Measurements from ENCODE around the gene LAMA3.

Gene LAMA3

DNA sequence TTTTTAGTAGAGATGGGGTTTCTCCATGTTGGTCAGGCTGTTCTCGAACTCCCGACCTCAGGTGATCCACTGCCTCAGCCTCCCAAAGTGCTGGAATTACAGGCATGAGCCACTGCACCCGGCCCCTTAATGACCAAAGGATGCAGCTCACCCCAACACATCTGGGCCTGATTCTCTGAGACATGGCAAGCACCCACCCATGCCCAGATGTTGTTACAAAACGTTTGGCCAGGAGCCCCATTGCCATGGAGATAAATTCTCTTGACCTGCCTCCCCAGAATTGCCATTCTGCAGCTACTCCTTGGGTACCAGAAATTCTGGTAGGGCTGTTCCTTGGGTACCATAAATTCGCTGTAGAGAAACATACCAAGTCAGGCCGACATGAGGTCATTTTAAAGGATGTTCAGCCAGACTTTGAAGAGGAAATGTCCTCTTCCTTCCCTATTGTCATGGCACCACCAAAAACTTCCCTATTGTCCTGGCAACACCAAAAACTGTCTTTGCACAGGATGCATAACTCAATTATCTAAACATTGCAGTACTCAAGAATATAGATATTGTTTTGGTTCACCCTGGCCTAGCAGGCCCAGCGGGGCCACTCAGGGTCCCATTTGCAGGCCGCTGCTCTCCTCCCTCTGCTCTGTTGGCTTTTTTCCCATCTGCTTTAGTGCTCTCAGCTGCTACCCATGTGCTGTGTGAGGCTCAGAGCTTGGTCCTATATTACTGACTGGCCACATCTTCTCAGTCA, 164.4 kb downstream of the LAMA3 start:
- DNase-seq (ENCODE audit: low spot score): no peak

DNA sequence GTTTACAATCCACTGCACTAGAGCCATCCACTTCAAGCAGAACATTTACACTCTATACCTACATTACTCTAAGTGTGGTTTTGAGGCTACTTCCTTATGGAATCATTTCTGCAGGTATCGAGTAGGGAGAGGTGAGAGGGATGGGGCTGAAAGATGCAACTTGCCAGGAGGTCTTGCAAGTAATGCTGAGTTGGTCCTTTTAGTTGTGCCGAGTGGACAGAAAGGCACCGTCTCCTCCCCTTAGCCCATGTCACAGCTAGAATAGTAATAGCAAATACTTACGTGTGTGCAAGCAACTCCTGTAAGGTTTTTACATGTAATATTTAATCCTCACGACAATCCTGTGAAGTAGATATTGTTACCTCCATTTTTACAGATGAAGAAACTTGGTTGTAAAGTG, 166.5 kb downstream of the LAMA3 start:
- no peak for DNase-seq (ENCODE audit: low spot score)

DNA sequence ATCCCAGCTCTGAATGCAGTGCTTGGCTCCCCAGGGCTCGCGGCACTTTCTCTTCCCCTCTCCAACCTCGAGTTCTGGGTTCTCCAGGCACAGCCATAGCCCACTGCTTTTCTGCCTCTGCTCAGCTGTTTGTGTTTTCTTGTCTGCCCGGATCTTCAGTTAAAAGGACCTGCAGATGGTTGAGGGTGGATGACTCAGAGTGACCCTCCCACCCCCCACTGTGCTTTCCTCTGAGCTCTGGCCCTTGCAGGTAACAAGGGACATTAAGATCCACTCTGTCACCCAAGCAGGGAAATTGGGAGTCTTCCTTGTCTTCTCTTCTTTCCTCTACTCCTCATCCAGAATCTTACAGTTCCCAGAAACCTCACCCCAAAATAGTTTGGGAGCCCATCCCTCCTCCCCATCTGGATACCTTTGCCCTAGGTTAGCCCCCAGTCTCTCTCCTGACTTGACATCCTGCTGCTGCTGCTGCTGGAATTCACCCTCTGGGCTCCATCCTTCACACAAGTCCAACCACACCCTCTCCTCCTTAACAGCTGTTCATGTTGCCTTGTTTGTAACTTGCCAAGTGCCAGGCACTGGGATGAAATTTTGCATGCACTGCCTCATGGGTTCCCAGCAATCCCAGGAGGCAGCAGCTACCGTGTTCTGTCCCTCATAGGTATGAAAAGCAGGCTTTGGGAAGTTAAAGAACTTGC, 167.4 kb downstream of the LAMA3 start:
- DNase-seq (ENCODE audit: low spot score): no peak

DNA sequence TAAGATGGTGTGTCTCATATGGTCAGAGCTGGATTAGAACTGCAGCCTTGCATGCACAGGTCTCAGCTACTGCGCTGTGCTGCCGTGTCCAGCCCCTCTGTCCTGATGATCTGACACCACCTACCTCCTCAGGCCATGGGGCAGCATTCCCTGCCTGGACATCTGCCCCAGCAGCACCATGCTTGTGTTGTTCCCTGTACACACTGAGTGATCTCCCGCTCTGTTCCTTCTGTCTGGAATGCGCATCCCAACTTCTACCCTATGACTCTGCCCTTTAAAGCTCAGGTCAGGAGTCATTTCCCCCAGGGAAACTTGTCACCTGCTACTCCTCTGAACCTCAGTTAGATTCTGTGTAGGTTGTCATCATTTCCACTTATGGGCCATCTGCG, 167.9 kb downstream of the LAMA3 start:
- no peak for DNase-seq (ENCODE audit: low spot score)

DNA sequence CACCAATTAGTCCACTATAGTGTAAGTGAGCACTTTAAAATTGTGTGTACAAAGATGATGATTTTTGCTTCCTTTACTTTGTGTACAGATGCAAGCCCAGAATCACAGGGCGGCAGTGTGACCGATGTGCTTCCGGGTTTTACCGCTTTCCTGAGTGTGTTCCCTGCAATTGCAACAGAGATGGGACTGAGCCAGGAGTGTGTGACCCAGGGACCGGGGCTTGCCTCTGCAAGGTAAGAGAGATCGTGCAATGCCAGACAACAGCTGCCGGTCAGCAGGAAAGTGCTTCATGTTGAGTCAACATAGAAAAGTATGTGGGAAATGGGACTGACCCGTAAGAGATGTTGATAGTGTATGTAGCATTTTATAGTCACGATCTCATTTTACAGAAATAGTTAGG, 168.5 kb downstream of the LAMA3 start:
- no peak for DNase-seq (ENCODE audit: low spot score)

DNA sequence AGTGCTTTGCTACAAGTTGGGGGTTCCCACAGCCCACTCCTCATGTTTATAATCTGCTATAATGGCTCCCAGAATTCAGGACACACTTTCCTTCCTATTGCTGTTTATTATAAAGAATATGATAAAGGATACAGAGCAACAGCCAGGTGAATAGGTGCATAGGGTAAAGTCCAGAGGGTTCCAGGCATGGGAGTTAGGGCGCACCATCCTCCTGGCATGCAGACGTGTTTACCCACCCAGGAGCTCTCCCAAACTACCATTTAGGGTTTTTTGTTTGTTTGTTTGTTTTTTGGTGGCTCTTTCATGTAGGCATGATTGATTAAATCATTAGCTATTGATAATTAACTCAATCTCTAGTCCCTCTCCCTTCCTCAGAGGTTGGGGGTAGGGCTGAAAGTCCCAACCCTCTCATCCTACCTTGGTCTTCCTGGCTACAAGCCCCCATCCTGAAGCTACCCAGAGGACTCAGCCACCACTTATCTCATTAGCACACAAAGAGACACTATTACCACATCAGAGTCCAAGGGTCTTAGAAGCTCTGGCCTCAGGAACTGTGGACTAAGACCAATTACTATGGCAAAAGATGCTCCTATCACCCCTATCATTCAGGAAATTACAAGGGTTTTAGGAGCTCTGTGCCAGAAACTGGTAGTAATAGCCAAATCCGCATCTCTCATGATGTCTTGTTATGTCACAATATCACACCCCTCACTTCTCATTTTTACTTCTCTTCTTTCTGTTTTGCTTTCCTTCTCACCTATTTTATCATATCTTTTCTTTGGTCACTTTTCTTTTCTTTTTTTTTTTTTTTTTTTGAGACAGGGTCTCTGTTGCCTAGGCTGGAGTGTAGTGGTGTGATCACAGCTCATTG, 170.4 kb downstream of the LAMA3 start:
- DNase-seq (ENCODE audit: low spot score): no peak

DNA sequence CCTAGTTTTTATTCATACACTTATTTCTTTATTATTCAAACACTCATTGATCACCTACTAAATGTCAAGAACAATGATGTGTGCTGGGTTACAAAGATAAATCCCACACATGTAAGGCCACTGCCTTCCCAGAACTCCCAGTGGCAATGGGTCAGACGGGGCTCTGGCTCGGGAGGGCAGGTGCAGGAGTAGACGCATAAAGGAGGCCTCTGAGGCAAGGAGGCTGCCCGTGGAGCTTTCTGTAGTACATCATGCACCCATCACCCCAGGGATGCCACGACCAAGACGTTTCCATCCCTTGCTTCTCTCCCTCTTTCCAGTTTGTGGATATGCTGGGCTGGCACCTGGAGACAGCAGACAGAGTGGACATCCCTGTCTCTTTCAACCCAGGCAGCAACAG, 172.1 kb downstream of the LAMA3 start:
- no peak for DNase-seq (ENCODE audit: low spot score)

DNA sequence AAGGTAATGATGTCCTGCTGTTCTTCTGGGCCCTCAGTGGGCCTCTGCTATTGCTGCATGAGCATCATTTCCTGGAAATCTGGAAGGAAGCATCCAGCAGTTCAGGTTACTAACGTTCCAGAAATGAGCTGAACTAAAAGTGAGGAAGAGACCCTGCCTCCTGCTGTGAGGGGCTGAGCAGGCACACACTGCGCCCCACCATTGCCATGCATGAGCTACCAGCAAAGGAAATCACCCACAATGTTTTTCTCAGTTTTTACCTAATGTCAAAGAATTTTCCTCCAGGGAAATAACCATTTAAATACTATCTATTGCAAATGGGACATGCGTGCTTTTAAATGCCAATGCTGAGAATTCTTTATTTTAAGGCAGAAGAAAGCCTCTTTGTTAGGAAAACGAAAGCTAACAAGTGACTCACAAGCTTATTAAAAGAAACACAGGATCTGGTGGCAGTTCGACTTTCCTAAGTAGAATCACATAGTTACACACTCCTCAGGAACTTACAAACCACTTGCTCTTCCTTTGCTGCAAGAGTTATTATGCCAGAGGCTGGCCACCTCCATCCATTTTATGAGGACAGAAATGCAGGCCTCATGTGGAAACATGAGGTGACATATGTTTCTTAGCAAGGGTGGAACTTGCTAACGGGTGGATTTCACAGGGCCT, 172.7 kb downstream of the LAMA3 start:
- no peak for DNase-seq (ENCODE audit: low spot score)

DNA sequence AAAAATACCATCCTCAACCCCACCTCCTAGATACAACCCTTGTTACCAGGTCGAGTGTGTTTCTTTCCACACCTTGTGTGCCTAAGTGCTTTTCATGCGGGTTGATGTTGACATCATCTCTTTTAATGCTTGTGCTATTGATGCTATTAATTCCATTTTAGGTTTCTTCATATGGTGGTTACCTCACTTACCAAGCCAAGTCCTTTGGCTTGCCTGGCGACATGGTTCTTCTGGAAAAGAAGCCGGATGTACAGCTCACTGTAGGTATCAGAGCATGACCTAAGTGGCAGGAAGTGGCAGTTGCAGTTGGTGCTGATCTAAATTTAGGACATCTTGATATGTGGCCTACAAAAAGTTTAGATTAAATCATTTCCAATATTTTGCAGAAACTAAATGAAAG, 175.4 kb downstream of the LAMA3 start:
- peak; percentile 63 for DNase-seq (ENCODE audit: low spot score)

DNA sequence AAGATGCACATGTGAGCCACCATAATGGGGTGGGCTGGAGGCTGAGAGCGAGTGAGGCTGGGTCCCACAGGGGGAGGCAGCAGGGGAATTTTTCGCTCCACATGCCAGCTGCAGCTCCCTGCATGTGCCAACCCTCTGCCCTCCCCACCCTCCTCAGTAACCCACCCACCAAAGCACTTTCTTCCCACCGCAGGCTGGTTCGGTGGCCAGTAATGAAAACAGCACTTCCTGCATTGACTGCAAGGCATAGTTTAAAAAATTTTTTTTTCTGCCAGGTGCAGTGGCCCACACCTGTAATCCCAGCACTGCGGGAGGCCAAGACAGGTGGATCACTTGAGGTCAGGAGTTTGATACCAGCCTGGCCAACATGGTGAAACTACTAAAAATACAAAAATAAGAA, 177.8 kb downstream of the LAMA3 start:
- DNase-seq (ENCODE audit: low spot score): no peak

DNA sequence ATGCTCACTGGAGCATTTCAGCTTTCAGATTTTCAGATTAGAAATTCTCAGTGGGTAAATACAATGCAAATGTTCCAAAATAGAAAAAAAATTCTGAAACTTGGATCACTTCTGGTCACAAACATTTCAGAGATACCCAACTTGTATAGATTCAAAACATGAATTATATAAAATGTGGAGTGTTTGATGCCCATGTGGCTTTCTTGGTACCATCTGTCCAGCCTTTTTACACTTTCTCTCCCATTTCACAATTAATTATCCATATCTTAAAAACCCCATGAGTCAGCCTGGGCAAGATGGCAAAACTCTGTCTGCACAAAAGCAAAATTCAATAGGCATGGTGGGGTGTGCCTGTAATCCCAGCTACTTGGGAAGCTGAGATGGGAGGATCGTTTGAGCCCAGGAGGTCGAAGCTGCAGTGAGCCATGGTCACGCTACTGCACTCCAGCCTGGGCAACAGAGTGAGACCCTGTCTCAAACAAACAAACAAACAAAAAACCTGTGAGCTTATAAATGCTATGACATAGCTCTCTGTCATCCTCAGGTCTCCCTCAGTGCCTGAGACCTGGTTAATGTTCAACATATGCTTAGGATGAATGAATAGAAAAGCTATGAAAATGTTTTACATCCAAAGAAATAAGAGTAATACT, 179.0 kb downstream of the LAMA3 start:
- no peak for DNase-seq (ENCODE audit: low spot score)

DNA sequence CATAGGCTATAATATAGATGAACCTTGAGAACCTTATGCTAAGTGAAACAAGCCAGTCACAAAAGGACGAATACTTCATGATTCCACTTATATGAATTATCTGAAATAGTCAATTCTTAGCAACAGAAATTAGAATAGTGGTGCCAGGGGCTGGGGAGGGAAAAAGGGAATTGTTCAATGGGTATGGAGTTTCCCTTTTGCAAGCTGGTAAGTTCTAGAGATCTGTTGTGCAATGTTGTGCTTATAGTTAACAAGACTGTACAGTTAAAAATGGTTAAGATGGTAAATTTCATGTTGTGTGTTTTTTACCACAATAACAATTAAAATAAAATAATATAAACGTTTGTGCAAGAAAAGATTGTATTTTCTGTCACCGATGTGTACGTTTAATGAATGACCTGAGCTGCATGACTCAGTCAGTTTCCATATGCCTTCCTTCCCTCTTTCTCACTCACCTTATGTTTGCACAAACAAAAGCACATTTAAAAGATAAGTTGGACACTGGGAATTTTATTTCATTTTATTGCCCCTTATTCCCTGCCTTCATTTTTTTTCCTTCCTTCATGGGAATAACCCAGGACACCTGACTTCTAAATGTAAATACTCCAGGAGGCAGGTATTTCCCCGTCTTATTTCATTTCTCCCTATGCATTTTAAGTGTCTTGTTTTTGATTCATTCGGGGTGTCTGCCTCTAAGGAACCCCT, 181.6 kb downstream of the LAMA3 start:
- DNase-seq (ENCODE audit: low spot score): no peak

DNA sequence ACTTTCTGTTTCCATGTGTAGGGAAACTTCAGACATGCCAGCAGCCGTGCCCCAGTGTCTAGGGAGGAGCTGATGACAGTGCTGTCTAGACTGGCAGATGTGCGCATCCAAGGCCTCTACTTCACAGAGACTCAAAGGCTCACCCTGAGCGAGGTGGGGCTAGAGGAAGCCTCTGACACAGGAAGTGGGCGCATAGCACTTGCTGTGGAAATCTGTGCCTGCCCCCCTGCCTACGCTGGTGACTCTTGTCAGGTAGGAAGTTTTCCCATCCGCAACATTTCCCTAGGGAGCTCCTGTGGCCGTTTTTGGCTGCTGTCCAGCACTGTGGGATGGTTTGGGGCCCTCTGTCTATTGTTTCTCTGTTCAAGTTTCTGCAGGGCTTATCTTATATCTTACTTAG, 182.2 kb downstream of the LAMA3 start:
- DNase-seq (ENCODE audit: low spot score): peak; percentile 76

DNA sequence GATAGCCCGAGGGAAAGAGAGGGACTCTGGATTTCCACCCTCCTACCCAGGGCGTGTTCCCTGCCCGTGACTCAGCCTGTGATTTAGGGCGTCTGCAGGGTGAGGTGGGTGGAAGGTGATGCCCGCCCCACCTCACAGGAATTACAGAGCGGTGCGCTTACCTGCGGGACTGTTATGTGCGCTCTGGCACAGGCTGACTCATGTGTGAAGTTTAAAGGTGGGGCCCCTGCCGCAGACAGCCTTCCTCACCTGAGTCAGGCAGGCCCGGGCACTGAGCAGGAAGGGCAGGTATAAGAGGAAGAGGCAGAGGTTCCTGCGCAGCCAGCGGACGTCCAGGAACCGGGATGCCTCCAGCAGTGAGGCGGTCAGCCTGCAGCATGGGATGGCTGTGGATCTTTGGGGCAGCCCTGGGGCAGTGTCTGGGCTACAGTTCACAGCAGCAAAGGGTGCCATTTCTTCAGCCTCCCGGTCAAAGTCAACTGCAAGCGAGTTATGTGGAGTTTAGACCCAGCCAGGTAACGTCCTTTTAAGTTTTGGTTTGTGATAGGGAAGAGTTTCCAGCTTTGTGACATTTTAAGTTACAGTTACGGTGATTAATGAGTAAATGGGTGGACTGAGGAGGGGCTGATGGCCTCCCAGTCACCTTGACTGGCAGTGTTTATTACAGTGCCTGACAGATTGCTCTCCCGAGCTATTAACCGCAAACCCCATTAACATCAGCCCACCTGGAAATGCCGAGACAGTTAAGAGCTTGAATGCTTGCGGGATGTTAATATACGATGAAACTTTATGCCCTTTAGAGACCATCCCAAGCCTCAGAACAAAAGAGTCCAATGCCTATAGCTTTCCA, 183.7 kb downstream of the LAMA3 start:
- DNase-seq (ENCODE audit: low spot score): peak; percentile 69

DNA sequence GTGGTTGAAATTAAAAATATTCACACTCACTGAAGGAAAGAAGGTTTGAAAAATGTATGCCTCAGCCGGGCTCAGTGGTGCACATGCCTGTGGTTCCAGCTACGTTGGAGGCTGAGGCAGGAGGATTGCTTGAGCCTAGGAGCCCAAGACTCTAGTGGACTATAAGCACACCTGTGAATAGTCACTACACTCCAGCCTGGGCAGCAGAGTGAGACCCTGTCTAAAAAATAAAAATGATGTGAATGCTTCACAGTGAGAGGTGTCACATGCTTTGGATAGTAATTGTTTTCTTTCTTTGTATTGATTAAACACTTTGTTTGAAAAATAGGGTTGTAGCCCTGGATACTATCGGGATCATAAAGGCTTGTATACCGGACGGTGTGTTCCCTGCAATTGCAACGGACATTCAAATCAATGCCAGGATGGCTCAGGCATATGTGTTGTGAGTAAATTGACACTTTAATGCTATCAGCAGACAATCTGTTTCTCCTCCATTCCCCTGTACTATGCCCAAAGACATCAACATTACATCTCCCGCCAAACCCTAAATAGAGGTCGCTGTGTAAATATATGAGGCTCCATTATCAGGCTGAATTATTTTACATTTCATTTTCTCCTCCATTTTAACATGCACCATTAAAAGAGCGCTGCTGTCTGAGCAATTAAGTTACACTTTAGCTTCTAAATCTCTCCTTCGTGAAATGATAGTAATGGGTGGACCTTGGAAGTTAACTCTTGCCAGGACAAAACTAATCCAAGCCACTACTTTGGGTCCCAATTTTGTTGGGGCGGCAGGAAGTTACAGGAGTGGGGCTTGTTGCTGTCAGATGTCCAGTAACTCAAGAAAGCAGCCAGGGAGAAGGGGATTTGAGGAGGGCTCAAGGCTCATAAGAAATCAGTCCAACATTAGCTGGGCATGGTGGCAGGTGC, 187.0 kb downstream of the LAMA3 start:
- DNase-seq (ENCODE audit: low spot score): no peak

DNA sequence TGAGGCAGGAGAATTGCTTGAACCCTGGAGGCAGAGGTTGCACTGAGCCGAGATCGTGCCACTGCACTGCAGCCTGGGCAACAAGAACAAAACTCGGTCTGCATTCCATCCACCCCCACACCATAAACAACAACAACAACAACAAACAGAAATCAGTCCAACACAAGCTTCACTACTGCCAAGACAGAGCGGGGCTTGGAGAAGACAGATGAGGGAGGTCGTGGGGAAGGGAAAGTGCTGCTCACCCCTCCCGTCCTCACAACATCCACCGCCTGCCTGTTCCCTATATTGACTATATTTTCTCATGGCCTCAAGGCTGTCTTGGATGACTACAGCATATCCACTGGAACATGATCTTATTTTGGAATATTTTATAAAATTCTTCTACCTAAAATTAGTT, 187.7 kb downstream of the LAMA3 start:
- DNase-seq (ENCODE audit: low spot score): no peak

DNA sequence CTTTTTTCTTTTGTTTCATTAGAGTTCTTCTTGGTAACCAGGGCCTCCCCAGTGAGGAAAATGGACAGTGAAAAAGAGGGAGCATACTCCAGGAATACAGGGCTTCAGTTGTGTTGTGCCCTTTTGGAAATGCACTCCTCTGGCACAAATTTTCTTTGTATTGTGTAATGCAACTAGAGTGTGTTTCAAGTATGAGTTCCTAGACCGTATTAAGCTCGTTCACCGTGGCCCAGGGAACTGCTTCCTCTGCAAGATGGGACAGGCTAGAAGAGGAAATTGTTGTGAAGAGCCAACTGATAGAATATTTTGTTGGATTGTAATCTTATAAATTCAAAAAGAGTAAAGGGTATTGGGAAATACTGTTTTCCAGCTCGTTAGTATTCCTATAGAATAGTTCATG, 188.1 kb downstream of the LAMA3 start:
- DNase-seq (ENCODE audit: low spot score): no peak

DNA sequence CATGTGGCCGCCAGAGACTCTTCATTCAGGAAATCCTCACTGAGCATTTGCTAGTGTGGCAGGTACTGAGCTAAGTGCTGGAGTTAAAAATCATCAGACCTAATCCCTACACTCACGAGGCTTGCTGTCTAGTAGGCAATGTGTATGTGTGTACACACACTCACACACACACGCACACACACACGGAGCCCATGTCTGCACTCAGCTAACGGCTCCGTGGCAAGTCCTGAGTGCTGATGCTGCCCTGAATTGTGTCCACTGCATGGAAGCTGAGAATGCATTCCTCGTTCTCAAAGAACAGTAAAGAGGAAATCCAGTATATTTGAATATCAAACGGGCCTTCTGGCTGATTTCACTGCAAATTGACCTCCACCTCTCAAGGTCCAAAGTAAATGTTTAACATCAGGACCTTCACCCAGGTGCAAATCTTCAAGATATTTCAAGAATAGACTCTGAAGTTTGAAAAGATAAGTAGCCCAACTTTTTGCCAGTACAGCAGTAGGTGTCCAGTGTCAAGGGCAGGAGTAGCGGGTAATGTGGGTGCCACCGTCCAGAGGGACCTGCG, 189.2 kb downstream of the LAMA3 start:
- no peak for DNase-seq (ENCODE audit: low spot score)

DNA sequence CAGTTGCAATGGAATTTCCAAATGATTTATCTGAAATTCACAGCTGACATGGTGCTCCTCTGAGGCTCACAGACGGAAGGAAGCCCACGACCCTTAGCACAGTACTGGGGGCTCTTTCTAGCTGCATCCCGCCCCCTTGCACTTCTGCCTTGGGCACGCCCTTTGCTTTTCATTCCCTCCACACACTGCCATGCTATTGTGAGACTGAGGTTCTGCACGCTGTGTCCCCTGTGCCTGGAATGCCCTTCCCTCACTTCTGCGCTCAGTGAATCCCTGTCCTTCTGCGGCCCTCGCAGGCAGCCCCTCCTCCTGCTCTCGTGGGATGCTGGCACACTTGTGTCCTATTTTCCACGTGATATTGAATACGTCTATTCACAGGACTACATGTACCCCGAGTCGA, 189.9 kb downstream of the LAMA3 start:
- no peak for DNase-seq (ENCODE audit: low spot score)
